Endothelial cell (in vitro differentiated cells): ENCODE results near the gene KRTAP4-1. TPM values are rescaled to one million over a fixed set of nuclear protein-coding genes. Genes with fewer than 3 reads are reported as not detected.

Experiments used
- DNase-seq: peaks from one replicate; pipeline ENCODE4 v3.0.0; 2021; ENCODE audit warnings: low spot score
- H3K27ac Mint-ChIP-seq: one replicate; pipeline ENCODE4 v1.8.0; 2021; ENCODE audit warnings: mixed read lengths, inconsistent platforms; ENCODE audit not compliant: unreplicated experiment
- H3K27me3 Mint-ChIP-seq: one replicate; pipeline ENCODE4 v1.8.0; 2021; ENCODE audit warnings: mild to moderate bottlenecking, moderate library complexity, mixed read lengths, inconsistent platforms; ENCODE audit not compliant: unreplicated experiment
- H3K36me3 Mint-ChIP-seq: one replicate; pipeline ENCODE4 v1.8.0; 2021; ENCODE audit warnings: mild to moderate bottlenecking, low read depth, mixed read lengths, inconsistent platforms; ENCODE audit not compliant: unreplicated experiment
- H3K4me1 Mint-ChIP-seq: one replicate; pipeline ENCODE4 v1.8.0; 2021; ENCODE audit warnings: mild to moderate bottlenecking, mixed read lengths, inconsistent platforms; ENCODE audit not compliant: unreplicated experiment
- H3K4me3 Mint-ChIP-seq: one replicate; pipeline ENCODE4 v1.8.0; 2021; ENCODE audit warnings: mild to moderate bottlenecking, mixed read lengths, inconsistent platforms; ENCODE audit not compliant: unreplicated experiment
- H3K9me3 Mint-ChIP-seq: one replicate; pipeline ENCODE4 v1.8.0; 2021; ENCODE audit warnings: mixed read lengths, inconsistent platforms; ENCODE audit not compliant: unreplicated experiment
- CTCF ChIP-seq: fragments of 200-600 bp; sonication (generic); IDR thresholded peaks from one replicate; pipeline ENCODE4 v1.5.0; 2021; ENCODE audit warnings: antibody characterized with exemption; ENCODE audit not compliant: unreplicated experiment
- total RNA-seq: library from RNA; stranded (reverse); fragmentation: NEBNext Ultra II Directional; extraction: Animal tissue kit (Norgen Biotek cat#: 25700); gene quantifications from one replicate; pipeline ENCODE4 v1.2.1, GENCODE V29; 2021; ENCODE audit not compliant: unreplicated experiment

Gene KRTAP4-1
- total RNA-seq, 1 donor from 2014 or later: not detected

DNA sequence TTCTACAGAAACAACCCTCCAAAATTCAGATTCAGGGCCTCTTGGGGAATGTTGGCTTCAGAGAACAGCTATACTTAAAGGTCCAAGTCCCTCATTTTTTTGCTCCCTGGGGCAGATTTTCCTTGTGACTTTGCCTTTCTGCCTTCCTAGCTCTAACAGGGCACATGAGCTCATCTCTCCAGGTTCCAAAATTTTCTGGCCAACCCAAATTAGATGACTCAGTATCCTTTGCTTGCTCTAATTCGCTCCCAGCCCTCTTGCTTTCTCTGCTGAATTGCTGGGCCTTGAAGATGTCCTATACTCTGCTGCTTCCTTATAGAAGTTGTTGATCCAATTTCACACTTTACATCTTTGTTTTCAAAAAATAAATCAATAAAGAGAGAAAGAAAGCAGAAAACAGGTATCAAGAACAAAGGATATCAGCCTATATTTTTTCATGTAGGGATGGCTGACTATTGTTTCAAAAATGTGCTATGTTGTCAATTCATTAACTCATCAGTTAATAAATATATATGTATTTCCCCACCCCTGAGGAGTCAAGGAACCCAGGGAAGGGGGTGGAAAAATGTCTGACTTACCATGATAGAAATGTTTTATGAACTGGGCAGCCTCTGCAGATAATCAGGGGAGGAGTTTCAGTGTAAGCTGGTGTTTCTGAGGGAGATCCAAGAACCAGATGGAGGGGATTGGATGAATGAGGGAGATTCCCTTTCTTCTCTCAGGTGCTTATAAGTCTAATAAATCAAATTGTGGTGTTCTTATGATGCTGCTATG is 5.7 kb downstream of the KRTAP4-1 start:
- H3K4me3 Mint-ChIP-seq: no peak overlapping the region
- H3K27me3 Mint-ChIP-seq: no peaks in the 10 kb centered on the region
- DNase-seq: no peak
- no peaks in the 10 kb centered on the region for H3K9me3 Mint-ChIP-seq
- H3K27ac Mint-ChIP-seq: no peak overlapping the region
- no peaks in the 10 kb centered on the region for H3K4me1 Mint-ChIP-seq
- TF ChIP-seq CTCF: no peak
- H3K36me3 Mint-ChIP-seq: no peaks in the 10 kb centered on the region

GRCh38 chr17:41178341-41178740 is 6.4 kb downstream of the KRTAP4-1 start:
- no peak overlapping the region for H3K27ac Mint-ChIP-seq
- no peak for DNase-seq
- H3K36me3 Mint-ChIP-seq: no peaks in the 10 kb centered on the region
- TF ChIP-seq CTCF: no peak
- H3K27me3 Mint-ChIP-seq: no peaks in the 10 kb centered on the region
- no peaks in the 10 kb centered on the region for H3K9me3 Mint-ChIP-seq
- H3K4me3 Mint-ChIP-seq: no peak overlapping the region
- no peaks in the 10 kb centered on the region for H3K4me1 Mint-ChIP-seq

DNA sequence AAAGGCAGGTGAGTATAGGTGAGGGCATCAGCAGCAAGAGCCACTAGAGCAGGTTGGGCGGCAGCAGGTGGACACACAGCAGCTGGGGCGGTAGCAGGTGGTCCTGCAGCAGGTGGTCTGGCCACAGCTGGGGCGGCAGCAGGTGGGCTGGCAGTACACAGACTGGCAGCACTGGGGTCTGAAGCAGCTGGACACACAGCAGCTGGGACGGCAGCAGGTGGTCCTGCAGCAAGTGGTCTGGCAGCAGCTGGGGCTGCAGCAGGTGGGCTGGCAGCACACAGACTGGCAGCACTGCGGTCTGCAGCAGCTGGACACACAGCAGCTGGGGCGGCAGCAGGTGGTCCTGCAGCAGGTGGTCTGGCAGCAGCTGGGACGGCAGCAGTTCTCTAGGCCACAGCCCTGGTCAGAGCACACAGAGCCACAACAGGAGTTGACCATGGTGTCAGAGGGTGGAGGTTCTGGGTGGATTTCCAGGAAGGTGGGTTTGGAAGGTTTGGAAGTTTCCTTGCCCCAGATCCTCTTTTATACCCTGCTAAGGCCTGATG is 6.9 kb downstream of the KRTAP4-1 start, which contains the start of gene KRTAP4-2:
Gene KRTAP4-2, minus strand, starts transcription at position 495 of the 545 bp plus-strand sequence. Its CDS starts 57 bp downstream, at position 438.
- Mint-ChIP-seq H3K9me3 (no peaks in the 10 kb centered on the region), H3K27ac (no peak within 1 kb of the TSS), H3K36me3 (no peaks in the 10 kb centered on the region), H3K27me3 (no peaks in the 10 kb centered on the region), H3K4me1 (no peaks in the 10 kb centered on the region), H3K4me3 (no peak within 1 kb of the TSS)
- no peak for TF ChIP-seq CTCF
- no peak for DNase-seq

DNA sequence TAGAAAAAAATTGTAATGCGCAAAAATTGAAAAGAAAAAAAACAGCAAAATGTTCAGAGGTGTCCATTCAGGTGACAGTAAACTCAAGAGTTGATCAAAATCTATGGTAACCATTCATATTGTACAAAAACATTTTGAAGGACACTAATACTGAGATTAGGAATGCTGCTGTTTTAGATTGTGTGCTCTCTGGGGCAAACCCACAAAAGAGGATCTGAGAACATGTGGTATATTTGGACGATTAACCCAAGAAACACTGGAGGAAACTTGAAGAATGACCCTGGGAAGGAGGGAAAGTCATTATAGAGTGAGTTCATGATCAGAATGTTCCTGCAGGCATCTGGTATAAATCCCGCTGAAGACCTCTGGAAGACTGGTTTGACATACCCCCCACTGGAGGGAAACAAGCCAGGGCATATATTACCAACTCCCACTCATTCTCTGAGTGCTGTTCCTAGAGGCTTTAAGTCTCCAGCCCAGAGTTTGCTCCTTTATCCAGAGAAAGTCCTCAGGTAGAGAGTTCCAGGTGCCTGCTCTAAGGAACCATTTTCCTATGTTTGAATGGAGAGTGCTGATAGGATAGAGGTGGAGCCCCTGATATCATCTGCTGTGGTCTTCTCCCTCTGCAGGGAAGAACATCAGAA is 7.8 kb downstream of the KRTAP4-1 start:
- DNase-seq: no peak
- no peaks in the 10 kb centered on the region for H3K9me3 Mint-ChIP-seq
- H3K4me1 Mint-ChIP-seq: no peaks in the 10 kb centered on the region
- TF ChIP-seq CTCF: no peak
- no peaks in the 10 kb centered on the region for H3K36me3 Mint-ChIP-seq
- no peak overlapping the region for H3K4me3 Mint-ChIP-seq
- no peak overlapping the region for H3K27ac Mint-ChIP-seq
- H3K27me3 Mint-ChIP-seq: no peaks in the 10 kb centered on the region

GRCh38 chr17:41171886-41172285 is 12.8 kb downstream of the KRTAP4-1 start:
- Mint-ChIP-seq H3K36me3 (no peaks in the 10 kb centered on the region), H3K4me1 (no peaks in the 10 kb centered on the region), H3K27ac (no peak overlapping the region), H3K9me3 (no peaks in the 10 kb centered on the region), H3K27me3 (no peaks in the 10 kb centered on the region), H3K4me3 (no peak overlapping the region)
- DNase-seq: no peak
- no peak for TF ChIP-seq CTCF
